GM10266 (cell line): ENCODE measurements around the gene SYNPO2.

Experiments
- DNase-seq: peaks from one replicate; pipeline ENCODE4 v3.0.0; 2012; ENCODE audit errors: extremely low spot score
- TF ChIP-seq, protein P1 (sequence below): IDR thresholded peaks from 2 replicates; pipeline ENCODE4 v1.5.1; 2012; ENCODE audit warnings: mild to moderate bottlenecking, low read depth; ENCODE audit not compliant: control insufficient read depth, insufficient read depth; ENCODE audit errors: missing control alignments

SYNPO2 gene

DNA sequence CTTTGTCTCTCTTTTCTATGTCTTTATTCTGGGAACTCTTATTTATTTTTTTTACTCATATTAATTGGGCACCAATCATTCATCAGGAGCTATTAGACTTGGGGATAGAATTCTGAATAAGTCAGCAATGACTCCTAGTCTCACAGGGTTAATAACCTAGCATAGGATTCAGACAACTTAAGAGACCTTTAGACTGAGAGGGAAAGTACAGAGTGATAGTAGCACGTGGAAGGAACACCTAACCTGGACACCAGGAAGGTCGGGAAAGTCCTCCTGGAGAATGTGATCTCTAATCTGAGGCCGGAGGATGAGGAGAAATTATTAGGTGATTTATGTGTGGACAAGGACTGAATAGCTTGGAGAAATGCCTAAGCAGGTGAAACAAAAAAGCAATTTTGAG, 3.9 kb upstream of the SYNPO2 start:
- no peak for DNase-seq
- TF ChIP-seq, protein P1, sequence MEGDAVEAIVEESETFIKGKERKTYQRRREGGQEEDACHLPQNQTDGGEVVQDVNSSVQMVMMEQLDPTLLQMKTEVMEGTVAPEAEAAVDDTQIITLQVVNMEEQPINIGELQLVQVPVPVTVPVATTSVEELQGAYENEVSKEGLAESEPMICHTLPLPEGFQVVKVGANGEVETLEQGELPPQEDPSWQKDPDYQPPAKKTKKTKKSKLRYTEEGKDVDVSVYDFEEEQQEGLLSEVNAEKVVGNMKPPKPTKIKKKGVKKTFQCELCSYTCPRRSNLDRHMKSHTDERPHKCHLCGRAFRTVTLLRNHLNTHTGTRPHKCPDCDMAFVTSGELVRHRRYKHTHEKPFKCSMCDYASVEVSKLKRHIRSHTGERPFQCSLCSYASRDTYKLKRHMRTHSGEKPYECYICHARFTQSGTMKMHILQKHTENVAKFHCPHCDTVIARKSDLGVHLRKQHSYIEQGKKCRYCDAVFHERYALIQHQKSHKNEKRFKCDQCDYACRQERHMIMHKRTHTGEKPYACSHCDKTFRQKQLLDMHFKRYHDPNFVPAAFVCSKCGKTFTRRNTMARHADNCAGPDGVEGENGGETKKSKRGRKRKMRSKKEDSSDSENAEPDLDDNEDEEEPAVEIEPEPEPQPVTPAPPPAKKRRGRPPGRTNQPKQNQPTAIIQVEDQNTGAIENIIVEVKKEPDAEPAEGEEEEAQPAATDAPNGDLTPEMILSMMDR = no peak

DNA sequence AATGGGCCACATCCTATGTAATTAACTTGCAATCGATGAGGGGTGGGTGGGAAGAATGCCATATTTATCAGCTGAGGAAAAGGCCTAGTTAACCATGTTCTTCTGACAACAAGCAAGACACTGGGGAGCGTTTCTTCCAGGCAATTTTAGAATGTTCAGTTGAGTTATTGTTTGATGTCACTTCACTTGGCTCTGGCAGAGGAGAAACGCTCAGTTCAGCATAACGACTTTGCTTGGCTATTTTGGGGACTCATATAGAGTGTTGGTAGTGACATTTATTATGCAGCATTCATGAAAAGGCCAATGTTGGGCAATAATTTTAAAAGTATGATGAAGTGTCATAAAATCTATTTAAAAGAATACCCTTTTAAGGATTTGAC, 648 bp downstream of the SYNPO2 start:
- TF ChIP-seq, protein P1 = no peak
- no peak for DNase-seq

DNA sequence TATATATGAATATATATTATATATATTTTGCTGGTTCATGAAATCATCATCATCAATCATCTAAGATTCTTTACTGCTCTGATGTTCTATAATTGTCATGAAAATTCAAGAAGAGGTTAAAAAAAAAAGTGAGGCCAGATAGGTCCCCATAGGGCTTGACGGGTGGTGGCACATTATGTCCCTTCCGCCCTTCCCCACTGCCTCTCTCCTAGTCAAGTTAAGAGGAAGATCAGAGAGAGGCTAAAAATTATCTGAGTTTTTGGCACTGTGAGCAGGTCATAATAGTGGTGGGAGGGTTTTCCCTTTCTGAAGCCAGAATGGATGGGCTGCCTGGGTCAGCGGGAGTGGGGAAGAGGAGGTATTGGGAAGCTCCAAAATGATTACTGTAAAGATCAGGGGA, 5.4 kb downstream of the SYNPO2 start:
- TF ChIP-seq, protein P1 = no peak
- DNase-seq = no peak

DNA sequence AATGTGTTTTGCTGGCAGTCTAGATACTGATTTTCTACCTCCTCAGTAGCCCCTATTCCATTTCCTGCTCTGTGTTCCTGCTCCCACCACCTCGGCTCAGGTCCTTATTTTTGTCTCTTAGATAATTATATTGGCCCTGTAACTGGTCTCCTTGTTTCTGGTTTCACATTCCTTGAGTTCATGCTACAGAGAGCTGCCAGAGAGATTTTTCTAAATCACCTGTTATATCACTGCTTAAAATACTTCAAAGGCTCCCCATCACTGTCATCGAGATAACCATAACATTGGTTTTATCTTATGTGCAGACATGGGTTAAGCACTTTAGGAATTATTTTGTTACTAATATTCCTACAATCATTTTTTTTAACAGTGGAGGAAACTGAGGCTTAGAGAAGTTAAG, 9.6 kb downstream of the SYNPO2 start:
- no peak for DNase-seq
- TF ChIP-seq, protein P1 = no peak

DNA sequence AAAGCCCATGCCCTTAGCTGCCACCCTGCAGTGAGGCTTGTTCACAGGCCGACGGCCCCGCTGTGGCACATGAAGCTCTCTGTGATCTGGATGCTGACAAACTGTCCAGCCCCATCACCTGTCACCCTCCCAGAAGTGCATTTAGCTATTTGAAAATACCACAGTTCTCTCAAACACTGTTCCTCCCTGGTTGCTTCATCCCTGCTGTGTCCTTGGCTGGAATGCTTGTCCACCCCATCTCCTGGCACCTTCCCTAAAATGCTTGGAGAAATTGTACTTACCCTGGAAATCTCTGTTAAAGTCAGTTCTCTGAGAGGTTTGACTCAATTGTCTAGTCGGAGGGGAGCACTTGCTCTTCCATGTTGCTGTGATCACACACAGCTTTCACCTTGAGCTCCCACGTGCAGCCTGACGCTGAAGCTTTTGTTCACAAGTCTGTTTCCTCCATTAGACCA, 10.1 kb downstream of the SYNPO2 start:
- TF ChIP-seq, protein P1 = no peak
- no peak for DNase-seq

DNA sequence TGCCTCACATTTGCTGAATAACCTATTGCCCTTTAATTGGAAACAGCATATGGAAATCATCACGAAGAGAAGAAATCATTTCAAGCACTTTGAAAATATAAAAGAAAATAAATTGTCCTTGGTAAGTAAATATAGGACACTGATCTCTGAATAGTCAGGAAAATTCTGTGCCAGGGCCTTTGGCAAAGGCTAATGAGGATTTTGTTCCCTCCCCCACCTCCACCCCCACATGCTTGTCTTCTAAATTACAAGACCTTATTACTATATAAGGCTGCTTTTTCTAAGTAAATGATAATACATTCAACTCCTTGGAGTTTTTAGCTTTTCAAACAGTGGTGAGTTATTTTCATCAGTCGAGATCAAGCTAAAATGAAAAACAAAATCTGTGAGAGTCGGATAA, 15.8 kb downstream of the SYNPO2 start:
- DNase-seq = no peak
- TF ChIP-seq, protein P1 = no peak

DNA sequence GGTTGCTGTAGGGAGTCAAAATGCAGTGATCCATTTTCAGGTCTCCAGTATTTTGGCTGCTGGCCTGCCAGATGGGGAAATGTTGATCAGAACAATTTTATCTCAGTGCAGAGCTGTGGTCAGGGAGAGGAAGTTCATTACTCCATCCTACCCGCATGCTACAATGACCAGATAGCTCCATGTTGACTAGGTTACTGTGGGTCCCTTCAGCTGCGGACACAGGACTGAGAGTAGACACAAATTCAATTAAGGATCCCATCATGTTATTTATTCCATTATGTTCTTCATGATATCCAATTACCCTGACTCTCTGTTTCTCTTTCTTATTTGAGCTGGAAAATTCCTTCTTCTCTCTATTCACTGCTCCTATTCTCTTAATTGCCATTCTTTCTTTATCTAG, 16.3 kb downstream of the SYNPO2 start:
- TF ChIP-seq, protein P1 = no peak
- no peak for DNase-seq
